Naive thymus-derived CD8-positive, alpha-beta T cell (primary cell): ENCODE results near the gene ARPIN. TPM values are rescaled to one million over a fixed set of nuclear protein-coding genes. Genes with fewer than 3 reads are reported as not detected.

ENCODE experiments used
- ATAC-seq, 2 donors: fragments of 150-1000 bp; cut with Tn5 transposase in 1 of 2; sonication (Bioruptor Pico), chemical (Tn5 transposase) in 1 of 2; 1 replicate in 1 of 2; 2 replicates in 1 of 2; pipeline ENCODE4 v1.10.0; 2021; ENCODE audit warnings: mild to moderate bottlenecking in 2 of 2, moderate library complexity in 2 of 2
- POLR2A ChIA-PET: fragments of 350-600 bp; sonication (Branson Sonifier 250); formaldehyde crosslinking; loops from one replicate; lab custom pipeline; 2021; ENCODE audit warnings: antibody characterized with exemption; lab: Charles Lee
- DNase-seq, 10 donors: peaks; one replicate each; pipeline versions ENCODE4 v3.0.0 to v3.0.0-alpha.2; 2020 to 2022
- H3K27ac Mint-ChIP-seq, 10 donors: one replicate each; pipeline ENCODE4 v1.8.0; 2020 to 2022; ENCODE audit warnings: mild to moderate bottlenecking in 10 of 10, mixed read lengths in 10 of 10, moderate library complexity in 4 of 10, inconsistent platforms in 1 of 10
- H3K27me3 Mint-ChIP-seq, 5 donors: one replicate each; pipeline ENCODE4 v1.8.0; 2021 to 2022; ENCODE audit warnings: mixed read lengths in 5 of 5
- H3K36me3 Mint-ChIP-seq, 3 donors: one replicate each; pipeline ENCODE4 v1.8.0; 2020 to 2022; ENCODE audit warnings: mixed read lengths in 3 of 3, mild to moderate bottlenecking in 2 of 3, inconsistent platforms in 1 of 3
- H3K4me1 Mint-ChIP-seq, 4 donors: one replicate each; pipeline ENCODE4 v1.8.0; 2021 to 2022; ENCODE audit warnings: mixed read lengths in 4 of 4
- H3K4me3 Mint-ChIP-seq, 10 donors: one replicate each; pipeline ENCODE4 v1.8.0; 2020 to 2022; ENCODE audit warnings: mild to moderate bottlenecking in 10 of 10, mixed read lengths in 10 of 10, moderate library complexity in 6 of 10, inconsistent platforms in 1 of 10
- H3K9me3 Mint-ChIP-seq, 9 donors: one replicate each; pipeline ENCODE4 v1.8.0; 2020 to 2022; ENCODE audit warnings: mixed read lengths in 9 of 9, mild to moderate bottlenecking in 3 of 9, inconsistent platforms in 1 of 9, moderate library complexity in 1 of 9
- microRNA-seq: library from miRNA; unstranded; fragments of <30 nt; microRNA quantifications from one replicate; pipeline ENCODE4 v1.2.0, GENCODE V29; 2022; ENCODE audit warnings: borderline microRNAs expressed
- polyA plus RNA-seq, 3 donors: library from polyadenylated mRNA; unstranded; fragments of 300-500 nt; fragmentation: Illumina TruSeq; gene quantifications; one replicate each; pipeline ENCODE4 v1.2.3, GENCODE V29; 2021
- total RNA-seq, 8 experiments: library from RNA in 2 of 8; stranded (reverse) in 2 of 8; gene quantifications; one replicate each; pipeline ENCODE4 v1.2.3 and lab custom pipeline; 2021 to 2026

The ARPIN gene
- total and polyA plus RNA-seq, 5 experiments from 2014 or later, result 0.14 TPM; not detected in 4

- ATAC-seq (no peak), DNase-seq (no peak)
- Mint-ChIP-seq H3K4me1 (peaks cover 0 to 23% (median 2%) of the 10 kb centered on the region in 4 donors), H3K27ac (no peak overlapping the region), H3K9me3 (no peaks in the 10 kb centered on the region), H3K36me3 (peaks cover 5 to 72% (median 15%) of the 10 kb centered on the region in 3 donors), H3K4me3 (no peak overlapping the region), H3K27me3 (no peaks in the 10 kb centered on the region)
- POLR2A ChIA-PET, result no interaction called here
These were observed 65.7 kb downstream of the ARPIN start for GRCh38 chr15:89847101-89847500.

GRCh38 chr15:89845305-89845893 lies 67.4 kb downstream of the ARPIN start:
- Mint-ChIP-seq H3K9me3 (no peaks in the 10 kb centered on the region), H3K4me3 (no peak overlapping the region), H3K27me3 (no peaks in the 10 kb centered on the region), H3K4me1 (peaks cover 0 to 13% (median 2%) of the 10 kb centered on the region in 4 donors), H3K27ac (no peak overlapping the region), H3K36me3 (peaks cover 5 to 67% (median 8%) of the 10 kb centered on the region in 3 donors)
- DNase-seq (no peak), ATAC-seq (no peak)
- POLR2A ChIA-PET, result no interaction called here

Small RNA genes within 50 kb of the gene (microRNA-seq; reads per million reads assigned to microRNA genes)
- gene MIR5009 (not detected), gene MIR5094 (not detected)

Other genes starting within 250 kb of the ARPIN start
- gene PLIN1, start 233.6 kb downstream of the ARPIN start, total RNA-seq, result 1 to 10 TPM in 1 of 2 experiments, under 1 TPM in 1; 0.96 to 2.2 TPM
- gene PLIN1, start 233.6 kb downstream of the ARPIN start, polyA plus RNA-seq, result not detected
- 1 to 10 TPM; 3.5 to 3.8 TPM for gene PEX11A, start 222.2 kb downstream of the ARPIN start, total RNA-seq
- gene PEX11A, start 222.2 kb downstream of the ARPIN start, polyA plus RNA-seq, result 1 to 10 TPM; 2.3 to 2.7 (median 2.5) TPM
- under 1 TPM in 1 of 2 experiments, not detected in 1; 0.19 TPM for gene WDR93, start 222.1 kb downstream of the ARPIN start, total RNA-seq
- under 1 TPM in 1 of 3 donors, not detected in 2; 0.33 TPM for gene WDR93, start 222.1 kb downstream of the ARPIN start, polyA plus RNA-seq
- under 1 TPM; 0.26 to 0.27 TPM for gene MESP1, start 161.7 kb downstream of the ARPIN start, total RNA-seq
- gene MESP1, start 161.7 kb downstream of the ARPIN start, polyA plus RNA-seq, result under 1 TPM; 0.06 to 0.81 (median 0.50) TPM
- not detected for gene MESP2, start 136.6 kb downstream of the ARPIN start, total RNA-seq
- gene MESP2, start 136.6 kb downstream of the ARPIN start, polyA plus RNA-seq, result not detected
- 1 to 10 TPM in 1 of 2 experiments, under 1 TPM in 1; 0.88 to 1.1 TPM for gene ANPEP, start 98.1 kb downstream of the ARPIN start, total RNA-seq
- under 1 TPM in 1 of 3 donors, not detected in 2; 0.06 TPM for gene ANPEP, start 98.1 kb downstream of the ARPIN start, polyA plus RNA-seq
- 10 to 100 TPM; 29.4 to 38.9 TPM for gene AP3S2, start 19.0 kb downstream of the ARPIN start, total RNA-seq
- gene AP3S2, start 19.0 kb downstream of the ARPIN start, polyA plus RNA-seq, result 10 to 100 TPM; 30.7 to 40.7 (median 36.9) TPM
- gene ZNF710, start 88.4 kb upstream of the ARPIN start, total RNA-seq, result 10 to 100 TPM; 13.8 to 14.5 TPM
- gene ZNF710, start 88.4 kb upstream of the ARPIN start, polyA plus RNA-seq, result 1 to 10 TPM in 1 of 3 donors, under 1 TPM in 2; 0.23 to 1.8 (median 0.47) TPM
- gene IDH2, start 189.5 kb upstream of the ARPIN start, total RNA-seq, result 10 to 100 TPM; 26.9 to 29.6 TPM
- gene IDH2, start 189.5 kb upstream of the ARPIN start, polyA plus RNA-seq, result 10 to 100 TPM; 71.5 to 97.7 (median 80.1) TPM